Endothelial cell of umbilical vein (primary cell): ENCODE measurements around the gene FBXO21. TPM values are rescaled to one million over a fixed set of nuclear protein-coding genes. Genes with fewer than 3 reads are reported as not detected.

Source experiments
- BruUV-seq: library from RNA; stranded (reverse); fragments of 400-500 nt; replicated peaks from 2 replicates; lab custom pipeline; 2021; lab: Mats Ljungman, UMichigan
- CTCF ChIA-PET: fragments of 300-600, 350-600 bp; sonication (Branson Sonifier 250); formaldehyde crosslinking; loops from one replicate; lab custom pipeline; 2021; ENCODE audit warnings: antibody characterized with exemption, inconsistent platforms; lab: Charles Lee
- POLR2A ChIA-PET: fragments of 300-600, 350-600 bp; sonication (Branson Sonifier 250); formaldehyde crosslinking; loops from one replicate; lab custom pipeline; 2021; ENCODE audit warnings: antibody characterized with exemption, inconsistent platforms; lab: Charles Lee
- DNase-seq: peaks from one replicate; pipeline ENCODE4 v3.0.0-alpha.2; 2011; ENCODE audit warnings: low read depth, low spot score
- FAIRE-seq: peaks from 2 replicates; lab custom pipeline; 2011; peaks lifted over from hg19 to GRCh38; lab: Jason Lieb, UNC
- H2AFZ ChIP-seq: 2 replicates; pipeline ENCODE4 v1.6.0; 2012; ENCODE audit warnings: low read depth, low read length, control low read depth, inconsistent platforms
- H3K27ac ChIP-seq: 2 replicates; pipeline ENCODE4 v1.5.1; 2011; ENCODE audit warnings: low read depth, mild to moderate bottlenecking, control low read depth, low read length, moderate library complexity; ENCODE audit not compliant: insufficient read depth
- H3K27me3 ChIP-seq, 2 experiments: 2 replicates each; pipeline versions ENCODE4 v1.6.0 to v1.6.1; 2011; ENCODE audit warnings: low read length in 2 of 2, mixed read lengths in 1 of 2; ENCODE audit not compliant: control insufficient read depth in 2 of 2, insufficient read depth in 2 of 2
- H3K36me3 ChIP-seq, 2 experiments: 2 replicates in 1 of 2; 3 replicates in 1 of 2; pipeline ENCODE4 v1.5.1; 2011; ENCODE audit warnings: low read length in 2 of 2, mild to moderate bottlenecking in 1 of 2, moderate library complexity in 1 of 2; ENCODE audit not compliant: control insufficient read depth in 2 of 2, insufficient read depth in 2 of 2; ENCODE audit errors: extremely low read depth in 1 of 2
- H3K4me1 ChIP-seq: 3 replicates; pipeline ENCODE4 v1.5.1; 2011; ENCODE audit warnings: mild to moderate bottlenecking, low read length; ENCODE audit not compliant: control insufficient read depth, insufficient read depth; ENCODE audit errors: extremely low read depth
- H3K4me2 ChIP-seq: 2 replicates; pipeline ENCODE4 v1.6.1; 2011; ENCODE audit warnings: low read length, control low read depth, mixed read lengths; ENCODE audit not compliant: insufficient read depth
- H3K4me3 ChIP-seq, 3 experiments: fragments of 200-600 bp in 1 of 3; sonication (generic), shearing (Covaris generic) in 1 of 3; replicated peaks in 1 of 3; 2 replicates each; pipeline ENCODE4 v1.5.1; 2011 to 2016; ENCODE audit warnings: control low read depth in 3 of 3, low read length in 3 of 3, mild to moderate bottlenecking in 2 of 3, inconsistent platforms in 1 of 3, low read depth in 1 of 3, moderate library complexity in 1 of 3; ENCODE audit not compliant: insufficient read depth in 1 of 3
- H3K79me2 ChIP-seq: 2 replicates; pipeline ENCODE4 v1.6.0; 2012; ENCODE audit warnings: low read length, inconsistent platforms; ENCODE audit not compliant: control insufficient read depth, insufficient read depth
- H3K9ac ChIP-seq: replicated peaks from 2 replicates; pipeline ENCODE3; 2011; ENCODE audit warnings: low read length, control low read depth; ENCODE audit not compliant: insufficient read depth; ENCODE audit errors: extremely low read depth
- H3K9me1 ChIP-seq: replicated peaks from 3 replicates; pipeline ENCODE4 v1.6.0; 2011; ENCODE audit warnings: mild to moderate bottlenecking, low read length; ENCODE audit not compliant: control insufficient read depth, insufficient read depth; ENCODE audit errors: extremely low read depth
- H3K9me3 ChIP-seq: replicated peaks from 2 replicates; pipeline ENCODE4 v1.5.1; 2012; ENCODE audit warnings: low read length, inconsistent platforms; ENCODE audit not compliant: control insufficient read depth, insufficient read depth
- H4K20me1 ChIP-seq: replicated peaks from 2 replicates; pipeline ENCODE3; 2011; ENCODE audit warnings: mild to moderate bottlenecking, low read length; ENCODE audit not compliant: control insufficient read depth, insufficient read depth; ENCODE audit errors: extremely low read depth
- EZH2 ChIP-seq: IDR thresholded peaks from 2 replicates; pipeline ENCODE4 v1.6.1; 2012; ENCODE audit warnings: borderline replicate concordance, low read depth, mild to moderate bottlenecking, moderate library complexity, low read length, inconsistent platforms; ENCODE audit not compliant: severe bottlenecking
- FOS ChIP-seq: IDR thresholded peaks from 2 replicates; pipeline ENCODE4 v1.6.1; 2011; ENCODE audit warnings: mild to moderate bottlenecking, low read length, moderate library complexity, borderline replicate concordance; ENCODE audit not compliant: insufficient read depth
- GATA2 ChIP-seq: IDR thresholded peaks from 2 replicates; pipeline ENCODE4 v1.7.0; 2011; ENCODE audit warnings: low read depth, mild to moderate bottlenecking, moderate library complexity, mixed read lengths, low read length; ENCODE audit not compliant: insufficient read length, insufficient read depth
- JUN ChIP-seq: IDR thresholded peaks from 2 replicates; pipeline ENCODE4 v1.6.1; 2011; ENCODE audit warnings: borderline replicate concordance, low read depth; ENCODE audit not compliant: insufficient read length, insufficient read depth
- MYC ChIP-seq: IDR thresholded peaks from one replicate; pipeline ENCODE4 v1.6.1; 2011; ENCODE audit warnings: mild to moderate bottlenecking, low read depth, low read length
- POLR2A ChIP-seq: IDR thresholded peaks from 2 replicates; pipeline ENCODE4 v1.6.1; 2012; ENCODE audit warnings: low read depth, mild to moderate bottlenecking, control low read depth, low read length
- POLR2AphosphoS5 ChIP-seq: IDR thresholded peaks from 2 replicates; pipeline ENCODE4 v1.6.1; 2012; ENCODE audit warnings: low read depth, mild to moderate bottlenecking, control low read depth, low read length, moderate library complexity; ENCODE audit not compliant: insufficient read depth
- dilution Hi-C: fragments of 300-500 bp; cut with MboI; formaldehyde crosslinking; loops from one replicate; pipeline ENCODE4 v1.15.0; 2019; ENCODE audit warnings: low sequenced_read_pairs; ENCODE audit not compliant: extremely low pct_ligation_motif_present
- intact Hi-C: fragments of 100-400 bp; cut with micrococcal nuclease; formaldehyde crosslinking; loops from one replicate; pipeline ENCODE4 v1.10.0; 2022
- polyA plus RNA-seq, 4 experiments: library from polyadenylated mRNA; depleted of rRNA in 3 of 4; stranded (reverse) in 3 of 4; unstranded in 1 of 4; fragments of >200 nt; gene quantifications; 2 replicates each; pipeline versions ENCODE4 v1.2.1 to v1.2.3, GENCODE V29; 2011 to 2012; ENCODE audit warnings: missing spikeins in 1 of 4
- total RNA-seq: library from RNA; stranded (reverse); gene quantifications from 2 replicates; pipeline ENCODE4 v1.2.3, GENCODE V29; 2021
- TF ChIP-seq, protein P1 (sequence below), 2 donors: IDR thresholded peaks; 1 replicate in 1 of 2; 2 replicates in 1 of 2; pipeline ENCODE4 v1.5.1; 2011; ENCODE audit warnings: low read length in 2 of 2, mild to moderate bottlenecking in 2 of 2, moderate library complexity in 2 of 2, control low read depth in 1 of 2, inconsistent platforms in 1 of 2, low read depth in 1 of 2; ENCODE audit not compliant: insufficient read depth in 1 of 2; ENCODE audit errors: extremely low read depth in 1 of 2
- TF ChIP-seq, protein P2 (sequence below): IDR thresholded peaks from 2 replicates; pipeline ENCODE4 v1.6.1; 2011; ENCODE audit not compliant: insufficient read depth, insufficient read length

The FBXO21 gene
- total and polyA plus RNA-seq, 2 donors (not counting 3 experiments of a cell fraction or from before 2014, with no cell fraction given) = 41.6 to 66.7 TPM

DNA sequence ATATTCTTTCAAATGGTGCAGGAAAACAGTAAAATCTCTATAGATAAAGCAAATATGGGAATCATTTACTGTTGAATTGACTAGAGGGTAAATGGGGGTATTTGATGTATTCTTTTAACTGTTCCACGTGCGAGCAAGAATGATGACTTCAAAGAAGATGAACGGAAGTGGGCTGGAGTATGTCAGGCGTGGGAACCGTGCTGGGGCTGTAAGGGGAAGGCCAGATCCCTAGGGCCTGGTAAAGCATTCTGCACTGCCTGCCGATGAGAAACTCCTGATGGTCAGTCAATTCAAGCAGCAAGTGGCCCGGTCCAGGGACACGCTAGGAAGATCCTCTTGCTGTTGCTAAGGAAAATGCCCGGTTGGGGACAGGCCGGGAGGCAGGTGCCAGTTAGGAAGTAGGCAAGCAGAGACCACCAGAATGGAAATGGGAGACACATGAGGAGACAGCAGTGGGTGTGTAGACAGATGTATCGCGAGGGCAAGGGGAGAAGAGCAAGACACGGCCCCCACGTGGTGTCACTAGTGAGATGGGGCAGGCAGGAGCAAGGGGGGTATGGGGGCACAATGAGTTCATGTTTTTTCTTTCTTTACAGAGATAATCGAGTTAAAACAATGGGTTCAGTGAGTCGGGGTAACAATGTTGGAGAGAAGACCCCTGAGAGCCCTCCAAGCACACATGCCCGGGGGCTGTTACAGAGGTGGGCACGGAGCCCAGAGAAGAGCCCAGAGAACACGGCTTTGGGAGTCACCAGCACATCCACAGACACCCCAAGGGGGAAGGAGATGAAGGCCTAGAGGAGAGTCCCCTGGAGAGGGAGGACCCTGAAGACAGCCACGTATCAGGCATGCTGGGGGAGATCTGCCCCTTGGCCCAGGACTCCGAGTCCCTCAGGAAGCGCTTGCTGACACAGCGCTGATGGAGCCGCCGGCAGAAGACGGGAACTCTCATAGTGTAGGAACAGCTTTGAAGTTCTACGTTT is 37.2 kb downstream of the FBXO21 start:
- H3K9me1 ChIP-seq = no peaks in the 10 kb centered on the region
- intact Hi-C loops = loop anchor here (10.0 kb wide), 1 partner anchor 238 kb away; the partner anchor contains the start of gene FBXW8
- DNase-seq (no peak), FAIRE-seq (no peak)
- ChIA-PET CTCF (no interaction called here), POLR2A (no interaction called here)
- H3K4me1 ChIP-seq = peaks cover 2% of the 10 kb centered on the region
- H3K79me2 ChIP-seq = no peaks in the 10 kb centered on the region
- no peak overlapping the region for H2AFZ ChIP-seq
- H3K27ac ChIP-seq = no peak overlapping the region
- no peak overlapping the region for H3K4me2 ChIP-seq
- no peak overlapping the region for H3K4me3 ChIP-seq
- TF ChIP-seq MYC (no peak), EZH2 (no peak), FOS (no peak), POLR2A (no peak), POLR2AphosphoS5 (no peak), JUN (no peak), GATA2 (no peak)
- TF ChIP-seq, protein P1, sequence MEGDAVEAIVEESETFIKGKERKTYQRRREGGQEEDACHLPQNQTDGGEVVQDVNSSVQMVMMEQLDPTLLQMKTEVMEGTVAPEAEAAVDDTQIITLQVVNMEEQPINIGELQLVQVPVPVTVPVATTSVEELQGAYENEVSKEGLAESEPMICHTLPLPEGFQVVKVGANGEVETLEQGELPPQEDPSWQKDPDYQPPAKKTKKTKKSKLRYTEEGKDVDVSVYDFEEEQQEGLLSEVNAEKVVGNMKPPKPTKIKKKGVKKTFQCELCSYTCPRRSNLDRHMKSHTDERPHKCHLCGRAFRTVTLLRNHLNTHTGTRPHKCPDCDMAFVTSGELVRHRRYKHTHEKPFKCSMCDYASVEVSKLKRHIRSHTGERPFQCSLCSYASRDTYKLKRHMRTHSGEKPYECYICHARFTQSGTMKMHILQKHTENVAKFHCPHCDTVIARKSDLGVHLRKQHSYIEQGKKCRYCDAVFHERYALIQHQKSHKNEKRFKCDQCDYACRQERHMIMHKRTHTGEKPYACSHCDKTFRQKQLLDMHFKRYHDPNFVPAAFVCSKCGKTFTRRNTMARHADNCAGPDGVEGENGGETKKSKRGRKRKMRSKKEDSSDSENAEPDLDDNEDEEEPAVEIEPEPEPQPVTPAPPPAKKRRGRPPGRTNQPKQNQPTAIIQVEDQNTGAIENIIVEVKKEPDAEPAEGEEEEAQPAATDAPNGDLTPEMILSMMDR (IDR thresholded peaks at IDR 0.05; ENCODE audit: extremely low read depth in 1 of 2, insufficient read depth in 1 of 2, low read depth in 1 of 2, low read length in 2 of 2) = no peak
- TF ChIP-seq, protein P2, sequence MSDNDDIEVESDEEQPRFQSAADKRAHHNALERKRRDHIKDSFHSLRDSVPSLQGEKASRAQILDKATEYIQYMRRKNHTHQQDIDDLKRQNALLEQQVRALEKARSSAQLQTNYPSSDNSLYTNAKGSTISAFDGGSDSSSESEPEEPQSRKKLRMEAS = no peak
- H3K36me3 ChIP-seq = peaks cover 6 to 25% of the 10 kb centered on the region in 2 experiments
- no peak overlapping the region for H3K9ac ChIP-seq
- dilution Hi-C loops = no loop called here
- no TSS peak for BruUV-seq
- H3K9me3 ChIP-seq = no peaks in the 10 kb centered on the region
- no peaks in the 10 kb centered on the region for H3K27me3 ChIP-seq
- no peaks in the 10 kb centered on the region for H4K20me1 ChIP-seq
